ENCODE data around the gene C12orf56. TPM values are rescaled to one million over a fixed set of nuclear protein-coding genes. Genes with fewer than 3 reads are reported as not detected.

The C12orf56 gene
- total and polyA plus RNA-seq, 2 donors (not counting 3 experiments of a cell fraction or from before 2014, with no cell fraction given) = 0.06 TPM; not detected in 1

DNA sequence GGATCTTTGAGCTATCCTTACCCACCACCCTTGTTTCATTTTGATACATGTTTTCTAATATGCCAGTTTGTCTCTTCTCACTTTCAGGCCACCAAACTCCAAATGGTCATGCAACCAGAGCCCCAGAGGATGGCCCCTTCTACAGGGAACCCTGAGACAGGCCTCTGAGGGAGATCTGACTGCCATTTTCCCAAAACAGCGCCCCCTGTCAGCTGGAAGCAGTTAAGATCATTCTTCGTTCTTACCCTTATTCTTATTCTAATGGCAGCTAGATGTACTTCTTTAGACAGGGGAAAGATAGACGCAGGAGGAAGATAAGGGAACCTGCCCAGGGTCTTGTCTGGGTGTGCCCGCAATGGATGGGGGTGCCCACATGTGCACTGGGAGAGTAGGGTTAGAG lies 38.4 kb downstream of the C12orf56 start:
- H3K4me2 ChIP-seq (ENCODE audit: insufficient read depth, low read length) = no peak overlapping the region
- H2AFZ ChIP-seq (ENCODE audit: low read depth, low read length) = no peak overlapping the region
- dilution Hi-C loops (cut with MboI; ENCODE audit: extremely low pct_ligation_motif_present, low sequenced_read_pairs) (no loop called here), intact Hi-C loops (cut with micrococcal nuclease) (no loop called here)
- no peak for DNase-seq (ENCODE audit: low read depth, low spot score)
- no peaks in the 10 kb centered on the region for H4K20me1 ChIP-seq (replicated peaks; ENCODE audit: control insufficient read depth, extremely low read depth, insufficient read depth, low read length)
- no peaks in the 10 kb centered on the region for H3K79me2 ChIP-seq (ENCODE audit: control insufficient read depth, insufficient read depth, low read length)
- no peak overlapping the region for H3K27ac ChIP-seq (ENCODE audit: insufficient read depth, low read depth, low read length)
- POLR2A ChIA-PET = no interaction called here
- H3K9me3 ChIP-seq (replicated peaks; ENCODE audit: control insufficient read depth, insufficient read depth, low read length) = no peaks in the 10 kb centered on the region
- no TSS peak for BruUV-seq (replicated peaks)
- H3K4me1 ChIP-seq (ENCODE audit: control insufficient read depth, extremely low read depth, insufficient read depth, low read length) = no peaks in the 10 kb centered on the region
- CTCF ChIA-PET = interaction anchor here (1.3 kb wide), 1 partner anchor 12 kb away, joined by 3 read pairs; no protein-coding TSS in a partner anchor
- TF ChIP-seq JUN (IDR thresholded peaks at IDR 0.05; ENCODE audit: borderline replicate concordance, insufficient read depth, insufficient read length, low read depth) (no peak), FOS (IDR thresholded peaks at IDR 0.05; ENCODE audit: borderline replicate concordance, insufficient read depth, low read length) (no peak), EZH2 (IDR thresholded peaks at IDR 0.05; ENCODE audit: borderline replicate concordance, low read depth, low read length, severe bottlenecking) (no peak), POLR2A (IDR thresholded peaks at IDR 0.05; ENCODE audit: low read depth, low read length) (no peak), POLR2AphosphoS5 (IDR thresholded peaks at IDR 0.05; ENCODE audit: insufficient read depth, low read depth, low read length) (no peak), GATA2 (IDR thresholded peaks at IDR 0.05; ENCODE audit: insufficient read depth, insufficient read length, low read depth, low read length) (no peak), MYC (IDR thresholded peaks at IDR 0.05; ENCODE audit: low read depth, low read length) (no peak)
- TF ChIP-seq, protein P1, sequence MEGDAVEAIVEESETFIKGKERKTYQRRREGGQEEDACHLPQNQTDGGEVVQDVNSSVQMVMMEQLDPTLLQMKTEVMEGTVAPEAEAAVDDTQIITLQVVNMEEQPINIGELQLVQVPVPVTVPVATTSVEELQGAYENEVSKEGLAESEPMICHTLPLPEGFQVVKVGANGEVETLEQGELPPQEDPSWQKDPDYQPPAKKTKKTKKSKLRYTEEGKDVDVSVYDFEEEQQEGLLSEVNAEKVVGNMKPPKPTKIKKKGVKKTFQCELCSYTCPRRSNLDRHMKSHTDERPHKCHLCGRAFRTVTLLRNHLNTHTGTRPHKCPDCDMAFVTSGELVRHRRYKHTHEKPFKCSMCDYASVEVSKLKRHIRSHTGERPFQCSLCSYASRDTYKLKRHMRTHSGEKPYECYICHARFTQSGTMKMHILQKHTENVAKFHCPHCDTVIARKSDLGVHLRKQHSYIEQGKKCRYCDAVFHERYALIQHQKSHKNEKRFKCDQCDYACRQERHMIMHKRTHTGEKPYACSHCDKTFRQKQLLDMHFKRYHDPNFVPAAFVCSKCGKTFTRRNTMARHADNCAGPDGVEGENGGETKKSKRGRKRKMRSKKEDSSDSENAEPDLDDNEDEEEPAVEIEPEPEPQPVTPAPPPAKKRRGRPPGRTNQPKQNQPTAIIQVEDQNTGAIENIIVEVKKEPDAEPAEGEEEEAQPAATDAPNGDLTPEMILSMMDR (IDR thresholded peaks at IDR 0.05; ENCODE audit: extremely low read depth in 1 of 2, insufficient read depth in 1 of 2, low read depth in 1 of 2, low read length in 2 of 2) = no peak
- TF ChIP-seq, protein P2, sequence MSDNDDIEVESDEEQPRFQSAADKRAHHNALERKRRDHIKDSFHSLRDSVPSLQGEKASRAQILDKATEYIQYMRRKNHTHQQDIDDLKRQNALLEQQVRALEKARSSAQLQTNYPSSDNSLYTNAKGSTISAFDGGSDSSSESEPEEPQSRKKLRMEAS (IDR thresholded peaks at IDR 0.05; ENCODE audit: insufficient read depth, insufficient read length) = no peak
- H3K4me3 ChIP-seq (replicated peaks in 1 of 3; ENCODE audit: insufficient read depth in 1 of 3, low read depth in 1 of 3, low read length in 3 of 3) = no peak overlapping the region
- no peaks in the 10 kb centered on the region for H3K27me3 ChIP-seq (ENCODE audit: control insufficient read depth in 2 of 2, insufficient read depth in 2 of 2, low read length in 2 of 2)
- no peaks in the 10 kb centered on the region for H3K36me3 ChIP-seq (ENCODE audit: control insufficient read depth in 2 of 2, extremely low read depth in 1 of 2, insufficient read depth in 2 of 2, low read length in 2 of 2)
- no peak overlapping the region for H3K9ac ChIP-seq (replicated peaks; ENCODE audit: extremely low read depth, insufficient read depth, low read length)
- FAIRE-seq = no peak
- H3K9me1 ChIP-seq (replicated peaks; ENCODE audit: control insufficient read depth, extremely low read depth, insufficient read depth, low read length) = no peaks in the 10 kb centered on the region
